ENCODE measurements around the gene OSBPL10. TPM values are rescaled to one million over a fixed set of nuclear protein-coding genes. Genes with fewer than 3 reads are reported as not detected.
A peak's percentile ranks its signal among the peaks of the same experiment; 100 is the strongest.

The OSBPL10 gene
- total and polyA plus RNA-seq, 2 donors (not counting 1 experiment from before 2014, with no cell fraction given), result 88.5 to 310 TPM

DNA sequence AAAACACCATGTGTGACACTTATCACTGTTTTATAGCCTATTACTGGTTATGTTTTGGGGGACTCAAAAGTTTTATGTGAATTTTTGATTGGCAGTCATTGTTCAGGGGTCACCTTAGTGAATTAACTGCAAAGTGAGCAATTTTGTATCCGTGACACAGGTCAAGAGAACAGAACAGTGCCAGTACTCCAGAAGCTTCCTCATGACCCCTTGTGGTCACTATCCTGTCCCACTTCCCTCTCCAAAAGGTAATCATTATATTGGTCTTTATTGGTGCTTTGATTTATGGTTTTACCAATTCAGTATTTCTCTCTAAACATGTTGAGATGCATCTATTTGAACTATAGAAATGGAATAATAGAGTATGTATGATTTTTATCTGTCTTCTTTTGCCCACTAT is 341.2 kb downstream of the OSBPL10 start:
- TF ChIP-seq EZH2 (IDR thresholded peaks at IDR 0.05; ENCODE audit: borderline replicate concordance, insufficient read depth, low read depth, low read length, poor library complexity, severe bottlenecking), result no peak
- TF ChIP-seq, protein P1, sequence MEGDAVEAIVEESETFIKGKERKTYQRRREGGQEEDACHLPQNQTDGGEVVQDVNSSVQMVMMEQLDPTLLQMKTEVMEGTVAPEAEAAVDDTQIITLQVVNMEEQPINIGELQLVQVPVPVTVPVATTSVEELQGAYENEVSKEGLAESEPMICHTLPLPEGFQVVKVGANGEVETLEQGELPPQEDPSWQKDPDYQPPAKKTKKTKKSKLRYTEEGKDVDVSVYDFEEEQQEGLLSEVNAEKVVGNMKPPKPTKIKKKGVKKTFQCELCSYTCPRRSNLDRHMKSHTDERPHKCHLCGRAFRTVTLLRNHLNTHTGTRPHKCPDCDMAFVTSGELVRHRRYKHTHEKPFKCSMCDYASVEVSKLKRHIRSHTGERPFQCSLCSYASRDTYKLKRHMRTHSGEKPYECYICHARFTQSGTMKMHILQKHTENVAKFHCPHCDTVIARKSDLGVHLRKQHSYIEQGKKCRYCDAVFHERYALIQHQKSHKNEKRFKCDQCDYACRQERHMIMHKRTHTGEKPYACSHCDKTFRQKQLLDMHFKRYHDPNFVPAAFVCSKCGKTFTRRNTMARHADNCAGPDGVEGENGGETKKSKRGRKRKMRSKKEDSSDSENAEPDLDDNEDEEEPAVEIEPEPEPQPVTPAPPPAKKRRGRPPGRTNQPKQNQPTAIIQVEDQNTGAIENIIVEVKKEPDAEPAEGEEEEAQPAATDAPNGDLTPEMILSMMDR (IDR thresholded peaks at IDR 0.05), result no peak
- H3K79me2 ChIP-seq (ENCODE audit: control insufficient read depth, insufficient read depth, low read length), result no peaks in the 10 kb centered on the region
- H2AFZ ChIP-seq (ENCODE audit: insufficient read depth, low read depth, low read length, poor library complexity, severe bottlenecking), result no peak overlapping the region
- H4K20me1 ChIP-seq (ENCODE audit: control insufficient read depth, insufficient read depth, low read length, poor library complexity, severe bottlenecking), result no peaks in the 10 kb centered on the region
- intact Hi-C loops (cut with micrococcal nuclease), result no loop called here
- H3K4me1 ChIP-seq (ENCODE audit: control insufficient read depth in 2 of 2, insufficient read depth in 2 of 2, low read length in 2 of 2), result peaks cover 0 to 10% of the 10 kb centered on the region in 2 donors
- H3K27ac ChIP-seq (ENCODE audit: low read length in 2 of 2), result no peak overlapping the region
- no peak overlapping the region for H3K27ac Mint-ChIP-seq
- no peaks in the 10 kb centered on the region for H3K27me3 ChIP-seq (replicated peaks in 1 of 4; ENCODE audit: control extremely low read depth in 1 of 4, control insufficient read depth in 3 of 4, insufficient read depth in 4 of 4, low read length in 3 of 4)
- ChIA-PET POLR2A (no interaction called here), CTCF (interaction anchor here (1.6 kb wide), 1 partner anchor 89 kb away, joined by 3 read pairs; no protein-coding TSS in a partner anchor)
- DNase-seq, result no peak
- peaks cover 20% of the 10 kb centered on the region for H3K4me1 Mint-ChIP-seq
- H3K36me3 ChIP-seq (replicated peaks in 1 of 2; ENCODE audit: control extremely low read depth in 1 of 2, control insufficient read depth in 1 of 2, extremely low read depth in 1 of 2, insufficient read depth in 2 of 2, low read length in 1 of 2), result peaks cover 0 to 8% of the 10 kb centered on the region in 2 experiments
- no peak overlapping the region for H3K4me2 ChIP-seq (replicated peaks; ENCODE audit: low read depth, low read length, poor library complexity, severe bottlenecking)
- no peak overlapping the region for H3K9ac ChIP-seq (ENCODE audit: low read length)
- ATAC-seq (ENCODE audit: low read depth), result no peak
- no CpG with 5 or more reads among the region's 1 CpG for WGBS (ENCODE audit: insufficient coverage)
- no peaks in the 10 kb centered on the region for H3K9me3 ChIP-seq (ENCODE audit: control extremely low read depth in 1 of 3, control insufficient read depth in 2 of 3, insufficient read depth in 1 of 3, low read length in 2 of 3)
- no peaks in the 10 kb centered on the region for H3K27me3 Mint-ChIP-seq
- no peak overlapping the region for H3K4me3 ChIP-seq (ENCODE audit: control extremely low read depth in 1 of 5, extremely low read depth in 1 of 5, insufficient read depth in 1 of 5, low read depth in 2 of 5, low read length in 4 of 5)
- no peaks in the 10 kb centered on the region for H3K9me3 Mint-ChIP-seq (ENCODE audit: insufficient read depth)
- H3K4me3 Mint-ChIP-seq, result no peak overlapping the region

DNA sequence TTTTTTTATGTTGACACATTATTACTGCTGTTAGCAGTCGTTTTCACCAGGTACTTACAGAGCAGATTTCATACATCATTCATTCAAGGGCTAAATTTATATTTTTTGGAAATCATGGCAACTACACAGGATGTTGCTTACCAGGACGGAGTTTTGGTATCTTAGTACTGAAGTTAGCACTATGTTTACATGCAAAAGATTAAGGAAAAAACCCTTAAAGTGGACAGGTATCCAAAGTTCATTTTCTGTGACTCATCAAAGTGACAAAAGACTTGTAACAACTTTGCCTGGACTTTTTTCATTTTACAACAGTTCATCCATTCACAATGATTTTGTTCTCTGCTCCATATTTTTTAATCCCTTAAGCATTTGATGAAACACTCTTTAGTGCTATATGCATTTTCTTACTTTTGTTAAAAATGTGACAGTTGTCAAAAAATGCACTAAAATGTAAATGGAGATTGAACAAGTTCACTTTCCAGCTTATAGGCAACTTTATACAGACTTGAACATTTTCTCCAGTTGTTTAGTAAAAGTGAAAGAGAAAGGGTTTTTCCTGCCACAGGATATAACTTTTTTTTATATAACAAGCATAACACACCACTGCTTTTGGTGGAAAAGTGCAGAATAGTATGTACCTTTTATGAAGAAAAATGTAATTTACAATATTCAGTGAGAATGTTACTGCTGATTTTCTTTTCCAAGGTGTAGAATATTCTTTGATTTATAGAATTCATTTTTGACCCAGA is 344.2 kb downstream of the OSBPL10 start:
- Histone ChIP-seq H3K4me1 (ENCODE audit: control insufficient read depth in 2 of 2, insufficient read depth in 2 of 2, low read length in 2 of 2) (peaks cover 0 to 10% of the 10 kb centered on the region in 2 donors), H3K4me3 (ENCODE audit: control extremely low read depth in 1 of 5, extremely low read depth in 1 of 5, insufficient read depth in 1 of 5, low read depth in 2 of 5, low read length in 4 of 5) (no peak overlapping the region), H3K9ac (ENCODE audit: low read length) (no peak overlapping the region), H3K27ac (ENCODE audit: low read length in 2 of 2) (peak overlapping the region in 1 of 2 donors; percentile 10), H2AFZ (ENCODE audit: insufficient read depth, low read depth, low read length, poor library complexity, severe bottlenecking) (no peak overlapping the region), H4K20me1 (ENCODE audit: control insufficient read depth, insufficient read depth, low read length, poor library complexity, severe bottlenecking) (no peaks in the 10 kb centered on the region), H3K36me3 (replicated peaks in 1 of 2; ENCODE audit: control extremely low read depth in 1 of 2, control insufficient read depth in 1 of 2, extremely low read depth in 1 of 2, insufficient read depth in 2 of 2, low read length in 1 of 2) (peaks cover 0 to 19% of the 10 kb centered on the region in 2 experiments), H3K79me2 (ENCODE audit: control insufficient read depth, insufficient read depth, low read length) (no peaks in the 10 kb centered on the region), H3K4me2 (replicated peaks; ENCODE audit: low read depth, low read length, poor library complexity, severe bottlenecking) (peak overlapping the region; percentile 38), H3K9me3 (ENCODE audit: control extremely low read depth in 1 of 3, control insufficient read depth in 2 of 3, insufficient read depth in 1 of 3, low read length in 2 of 3) (no peaks in the 10 kb centered on the region), H3K27me3 (replicated peaks in 1 of 4; ENCODE audit: control extremely low read depth in 1 of 4, control insufficient read depth in 3 of 4, insufficient read depth in 4 of 4, low read length in 3 of 4) (no peaks in the 10 kb centered on the region)
- no peaks in the 10 kb centered on the region for H3K27me3 Mint-ChIP-seq
- H3K27ac Mint-ChIP-seq, result no peak overlapping the region
- POLR2A ChIA-PET, result no interaction called here
- CTCF ChIA-PET, result interaction anchor here (1.0 kb wide), 1 partner anchor 59 kb away, joined by 3 read pairs; no protein-coding TSS in a partner anchor
- intact Hi-C loops (cut with micrococcal nuclease), result no loop called here
- H3K9me3 Mint-ChIP-seq (ENCODE audit: insufficient read depth), result no peaks in the 10 kb centered on the region
- no peak for ATAC-seq (ENCODE audit: low read depth)
- no peak for DNase-seq
- no CpG with 5 or more reads among the region's 2 CpGs for WGBS (ENCODE audit: insufficient coverage)
- H3K4me3 Mint-ChIP-seq, result no peak overlapping the region
- no peak for TF ChIP-seq EZH2 (IDR thresholded peaks at IDR 0.05; ENCODE audit: borderline replicate concordance, insufficient read depth, low read depth, low read length, poor library complexity, severe bottlenecking)
- TF ChIP-seq, protein P1 (IDR thresholded peaks at IDR 0.05), result no peak
- peaks cover 20% of the 10 kb centered on the region for H3K4me1 Mint-ChIP-seq

Data from B cell (primary cell).